Right renal pelvis (tissue), 4 donors: Measurements from ENCODE around the gene VMO1. TPM values are rescaled to one million over a fixed set of nuclear protein-coding genes. Genes with fewer than 3 reads are reported as not detected.
A peak's percentile ranks its signal among the peaks of the same experiment; 100 is the strongest.

Experiments
- DNase-seq, 4 donors: peaks; one replicate each; pipeline ENCODE4 v3.0.0-alpha.2; 2013; ENCODE audit warnings: low read depth in 4 of 4, low spot score in 3 of 4, missing footprints in 1 of 4
- polyA plus RNA-seq, 4 donors: library from polyadenylated mRNA; unstranded; fragments of 120-200 nt; gene quantifications; one replicate each; pipeline ENCODE4 v1.2.1, GENCODE V29; 2013; ENCODE audit not compliant: insufficient read length in 4 of 4

Gene VMO1
- polyA plus RNA-seq, 4 donors, result 0.31 to 1.1 (median 0.42) TPM

DNA sequence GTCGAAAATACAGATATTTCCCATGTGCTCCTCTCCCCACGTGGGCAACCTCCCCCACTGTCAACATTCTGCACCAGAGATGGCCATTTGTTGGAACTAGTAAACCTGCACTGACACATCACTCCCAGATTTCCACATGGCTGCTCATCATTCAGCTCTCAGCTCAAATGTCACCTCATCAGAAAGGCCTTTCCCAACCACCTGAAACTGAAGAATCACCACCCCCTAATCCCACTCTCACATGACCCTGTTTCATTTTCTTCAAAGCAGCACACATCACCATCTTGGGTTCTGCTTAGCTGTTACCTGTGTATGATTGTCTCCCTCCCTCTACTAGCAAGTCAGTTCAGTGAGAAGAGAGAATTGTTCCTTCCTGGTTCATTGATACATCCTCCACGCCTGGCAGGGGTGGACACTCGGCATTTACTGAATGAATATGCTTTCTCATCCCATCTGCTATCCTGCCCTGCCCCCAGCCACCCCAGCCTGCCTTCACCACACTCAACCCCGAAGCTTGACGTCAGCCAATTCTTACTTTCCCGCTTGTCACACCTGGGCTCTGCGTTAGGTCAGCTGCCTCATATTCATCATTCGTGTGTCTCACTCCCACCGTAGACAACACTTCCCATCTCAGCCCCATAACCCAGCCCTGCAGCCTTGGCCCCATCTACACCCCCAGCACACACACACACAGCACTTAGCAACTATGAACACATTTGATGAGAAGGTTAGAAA lies 14.5 kb upstream of the VMO1 start:
- no peak for DNase-seq

DNA sequence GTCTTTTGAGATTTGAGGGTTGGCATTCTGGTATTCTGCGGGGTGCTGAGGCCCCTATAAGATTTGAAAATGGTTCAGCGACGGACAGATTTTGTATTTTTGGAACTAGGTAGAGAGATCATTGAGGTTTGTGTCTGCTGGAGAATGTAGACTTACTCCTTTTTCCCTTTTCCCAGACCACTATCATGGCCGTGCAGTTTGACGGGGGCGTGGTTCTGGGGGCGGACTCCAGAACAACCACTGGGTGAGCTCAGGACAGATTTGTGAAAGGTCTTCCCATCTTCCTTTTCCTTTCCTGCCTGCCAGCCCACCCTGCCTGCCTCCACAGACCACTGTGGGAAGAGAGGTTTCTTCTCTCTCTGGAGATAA lies 10.4 kb upstream of the VMO1 start:
- no peak for DNase-seq

DNA sequence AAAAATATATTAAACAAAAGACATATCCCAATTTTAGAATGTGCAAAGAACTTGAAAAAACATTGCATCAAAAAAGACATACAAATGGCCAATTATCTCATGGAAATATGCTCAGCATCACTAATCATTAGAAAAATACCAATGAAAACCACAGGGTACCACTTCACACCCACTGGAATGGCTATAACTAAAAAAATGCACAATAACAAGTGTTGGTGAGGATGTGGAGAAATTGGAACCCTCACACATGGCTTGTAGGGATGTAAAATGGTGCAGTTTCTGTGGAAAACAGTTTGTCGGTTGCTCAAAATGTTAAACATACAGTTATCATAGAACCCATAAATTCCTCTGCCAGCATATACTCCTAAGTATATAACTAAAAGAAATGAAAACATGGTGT lies 9.0 kb upstream of the VMO1 start:
- DNase-seq, result no peak

DNA sequence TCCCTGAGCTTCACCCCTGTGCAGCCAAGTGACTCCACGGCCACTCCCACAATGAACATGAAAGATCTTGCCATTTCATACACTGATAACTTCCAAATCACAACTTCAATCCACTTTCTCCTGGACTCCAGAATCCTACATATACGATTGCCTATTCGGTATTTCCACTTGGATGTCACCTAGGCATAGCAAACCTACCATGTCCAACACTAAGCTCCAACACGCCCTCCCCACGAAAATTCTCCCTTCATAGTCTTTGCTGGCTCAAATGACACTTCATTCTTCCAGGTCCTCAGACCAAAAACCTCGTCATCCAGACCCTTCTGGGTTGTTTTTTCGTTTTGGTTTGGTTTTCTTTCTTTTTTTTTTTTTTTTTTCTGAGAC lies 4.5 kb upstream of the VMO1 start:
- no peak for DNase-seq

DNA sequence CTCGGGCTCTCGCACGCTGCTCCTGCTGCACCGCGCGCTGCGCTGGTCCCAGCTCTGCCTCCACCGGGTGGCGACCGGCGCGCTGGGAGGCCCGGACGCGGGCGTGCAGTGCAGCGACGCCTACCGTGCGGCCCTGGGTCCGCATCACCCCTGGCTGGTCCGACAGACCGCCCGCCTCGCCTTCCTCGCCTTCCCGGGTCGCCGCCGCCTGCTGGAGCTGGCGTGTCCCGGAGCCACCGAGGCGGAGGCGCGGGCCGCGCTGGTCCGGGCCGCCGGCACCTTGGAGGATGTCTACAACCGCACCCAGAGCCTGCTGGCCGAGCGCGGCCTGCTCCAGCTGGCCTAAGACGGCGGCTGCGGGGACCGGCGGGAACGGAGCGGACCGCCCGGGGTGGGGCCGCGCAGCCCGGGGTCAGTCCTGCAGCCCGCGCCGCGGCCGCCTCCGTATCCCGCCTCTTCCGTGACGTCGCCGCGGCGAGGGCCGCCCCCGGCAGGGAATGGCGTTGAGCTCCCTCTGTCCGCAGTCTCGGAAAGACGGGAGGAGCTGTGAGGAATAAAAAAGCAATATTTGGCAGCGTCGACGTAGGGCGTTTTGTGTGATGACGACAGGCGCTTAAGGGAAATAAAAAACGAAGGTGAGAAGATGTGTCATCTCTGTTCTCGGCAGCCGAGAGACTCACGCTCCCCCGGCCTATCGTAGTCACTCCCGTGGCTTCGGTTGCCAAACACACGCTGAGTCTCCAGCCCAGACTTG lies 4.0 kb upstream of the VMO1 start:
- peak in 3 of 4 donors; percentile 67 to 79 (median 68) for DNase-seq

DNA sequence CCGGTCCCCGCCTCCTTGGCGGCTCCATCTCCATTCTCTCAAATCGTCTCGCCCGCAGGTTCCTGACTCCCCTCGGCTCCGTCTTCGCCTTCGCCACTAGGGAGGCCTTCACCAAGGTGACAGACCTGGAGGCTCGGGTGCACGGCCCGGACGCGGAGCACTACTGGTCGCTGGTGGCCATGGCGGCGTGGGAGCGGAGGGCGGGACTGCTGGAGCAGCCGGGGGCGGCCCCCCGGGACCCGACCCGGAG lies 3.5 kb upstream of the VMO1 start:
- DNase-seq, result no peak

DNA sequence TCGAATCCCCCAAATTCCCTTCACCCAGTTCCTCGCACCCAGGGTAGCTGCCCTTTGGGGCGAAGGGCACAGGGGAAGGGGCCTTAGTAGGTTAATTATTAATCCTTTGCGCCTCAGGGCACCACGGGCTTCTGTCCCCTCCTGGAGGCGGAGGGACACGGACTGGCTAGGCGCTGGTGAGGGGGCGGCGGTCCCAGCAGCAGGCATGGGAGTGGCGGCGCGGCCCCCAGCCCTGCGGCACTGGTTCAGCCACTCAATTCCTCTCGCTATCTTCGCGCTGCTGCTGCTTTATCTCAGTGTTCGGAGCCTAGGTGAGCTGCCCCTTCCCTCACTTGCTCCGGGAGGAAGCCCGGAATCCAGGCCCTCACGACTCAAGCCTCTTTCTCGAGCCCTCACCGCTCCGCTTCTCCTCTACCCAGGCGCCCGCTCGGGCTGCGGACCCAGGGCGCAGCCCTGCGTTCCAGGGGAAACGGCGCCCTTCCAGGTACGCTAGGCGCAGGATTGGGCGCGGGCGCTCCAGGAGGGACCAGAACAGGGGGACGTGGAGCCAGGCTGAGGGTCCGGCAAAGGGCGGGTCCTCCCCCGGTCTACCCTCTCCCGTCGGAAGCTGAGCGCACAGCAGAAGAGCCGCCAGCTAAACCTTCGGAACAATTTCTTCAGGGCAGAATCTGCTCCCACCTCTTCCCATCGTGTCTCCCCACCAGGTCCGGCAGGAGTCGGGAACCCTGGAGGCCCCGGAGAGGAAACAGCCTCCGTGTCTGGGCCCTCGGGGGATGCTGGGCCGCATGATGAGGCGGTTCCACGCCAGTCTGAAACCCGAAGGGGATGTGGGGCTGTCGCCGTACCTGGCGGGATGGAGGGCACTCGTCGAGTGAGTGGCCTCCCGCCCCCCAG lies 2.9 kb upstream of the VMO1 start, which contains the start of gene GLTPD2:
Gene GLTPD2, plus strand, starts transcription at position 158 of the 894 bp plus-strand sequence. Its CDS starts 48 bp downstream, at position 206.
- no peak for DNase-seq

DNA sequence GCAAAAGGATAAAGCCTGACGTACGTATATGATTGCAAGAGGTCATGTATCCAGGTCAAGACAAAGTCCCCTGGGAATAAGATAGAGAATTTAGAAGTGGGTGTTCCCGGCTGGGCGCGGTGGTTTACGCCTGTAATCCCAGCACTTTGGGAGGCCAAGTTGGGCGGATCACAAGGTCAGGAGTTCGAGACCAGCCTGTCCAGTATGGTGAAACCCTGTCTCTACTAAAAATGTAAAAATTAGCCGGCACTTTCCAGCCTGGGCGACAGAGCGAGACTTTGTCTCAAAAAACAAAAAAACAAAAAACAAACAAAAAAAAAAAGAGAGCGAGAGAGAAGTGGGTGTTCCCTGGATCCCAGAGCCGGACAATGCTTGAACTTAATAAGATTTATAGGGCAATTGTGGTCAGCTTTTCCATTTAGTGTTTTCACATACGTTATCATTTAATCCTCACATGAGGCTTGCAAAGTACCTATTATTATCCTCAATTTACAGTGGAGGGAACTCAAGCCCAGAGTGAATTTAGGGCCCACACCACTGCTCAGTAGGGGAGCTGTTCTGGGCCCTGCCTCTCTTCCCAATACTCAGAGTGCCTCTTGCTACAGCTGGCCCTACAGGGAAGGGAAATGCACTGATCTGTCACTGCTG lies 2.1 kb upstream of the VMO1 start:
- DNase-seq, result no peak

DNA sequence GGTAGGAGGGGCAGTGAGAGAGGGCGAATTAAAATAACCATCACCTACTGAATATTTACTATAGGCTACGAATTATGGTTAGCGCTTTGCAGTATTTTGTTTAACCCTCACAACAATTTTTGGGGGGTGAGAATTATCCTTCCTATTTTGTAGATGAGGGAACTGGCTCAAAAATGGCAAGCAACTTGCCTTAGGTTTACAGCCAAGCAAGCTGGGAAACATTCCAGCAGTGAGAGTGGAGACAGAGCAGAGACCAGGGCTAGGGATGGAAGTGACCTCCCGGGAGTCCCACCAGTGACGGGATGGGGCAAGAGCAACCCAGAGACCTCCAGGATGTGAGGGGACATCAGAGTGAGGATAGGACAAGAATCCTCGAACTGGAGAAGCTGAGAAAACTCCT lies 352 bp upstream of the VMO1 start:
- no peak for DNase-seq

DNA sequence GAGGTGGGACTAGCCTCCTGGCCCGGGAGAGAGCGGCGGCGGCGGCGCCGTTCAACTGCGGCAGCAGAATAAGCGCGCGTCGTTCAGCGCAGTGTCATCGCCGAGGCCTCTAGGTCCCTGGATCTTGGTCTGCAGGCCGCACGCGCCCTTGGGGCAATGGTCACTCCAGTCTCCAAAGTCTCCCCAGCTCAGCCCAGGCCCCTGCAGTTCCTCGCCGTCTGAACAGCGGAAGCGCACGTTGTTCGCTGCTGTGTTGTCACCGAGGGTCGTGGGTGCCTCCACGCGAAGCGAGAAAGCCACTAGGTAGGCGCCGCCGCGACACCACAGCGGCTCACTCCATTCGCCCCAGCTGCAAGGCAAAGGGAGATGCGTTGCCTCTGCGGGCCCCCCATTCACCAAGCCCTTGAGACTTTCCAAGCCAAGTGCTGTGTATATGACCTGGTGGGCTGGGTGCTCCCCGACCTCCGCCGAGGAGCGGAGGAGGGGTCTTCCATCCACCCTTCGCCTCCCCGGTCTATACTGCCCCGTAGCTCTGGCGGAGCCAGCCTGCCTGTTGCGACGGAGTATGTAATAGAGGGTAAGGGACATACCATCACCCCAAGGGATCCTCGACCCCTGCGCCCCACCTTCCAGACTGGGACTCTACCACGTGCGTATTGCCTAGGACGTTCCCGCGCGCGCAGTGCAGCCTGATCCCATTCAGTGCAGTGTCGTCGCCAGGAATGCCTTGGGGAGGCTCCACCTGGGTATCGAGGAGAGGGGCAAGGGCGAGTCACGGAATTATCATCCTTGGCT lies 656 bp downstream of the VMO1 start:
- DNase-seq, result no peak

DNA sequence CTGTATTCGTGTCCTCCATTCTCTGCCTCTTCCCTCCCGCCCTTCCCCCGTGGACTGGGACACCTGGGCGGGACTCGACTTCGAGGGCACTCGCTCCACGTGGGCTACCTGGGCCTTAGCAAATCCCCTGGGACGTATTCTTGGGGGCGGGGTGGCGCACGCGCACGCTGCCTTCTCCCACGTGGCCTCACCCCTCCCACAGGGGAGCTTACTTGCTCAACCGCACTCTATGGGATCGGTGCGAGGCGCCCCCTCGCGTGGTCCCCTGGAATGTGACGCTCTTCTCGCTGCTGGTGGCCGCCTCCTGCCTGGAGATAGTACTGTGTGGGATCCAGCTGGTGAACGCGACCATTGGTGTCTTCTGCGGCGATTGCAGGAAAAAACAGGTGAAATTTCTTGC lies 3.5 kb downstream of the VMO1 start:
- no peak for DNase-seq

DNA sequence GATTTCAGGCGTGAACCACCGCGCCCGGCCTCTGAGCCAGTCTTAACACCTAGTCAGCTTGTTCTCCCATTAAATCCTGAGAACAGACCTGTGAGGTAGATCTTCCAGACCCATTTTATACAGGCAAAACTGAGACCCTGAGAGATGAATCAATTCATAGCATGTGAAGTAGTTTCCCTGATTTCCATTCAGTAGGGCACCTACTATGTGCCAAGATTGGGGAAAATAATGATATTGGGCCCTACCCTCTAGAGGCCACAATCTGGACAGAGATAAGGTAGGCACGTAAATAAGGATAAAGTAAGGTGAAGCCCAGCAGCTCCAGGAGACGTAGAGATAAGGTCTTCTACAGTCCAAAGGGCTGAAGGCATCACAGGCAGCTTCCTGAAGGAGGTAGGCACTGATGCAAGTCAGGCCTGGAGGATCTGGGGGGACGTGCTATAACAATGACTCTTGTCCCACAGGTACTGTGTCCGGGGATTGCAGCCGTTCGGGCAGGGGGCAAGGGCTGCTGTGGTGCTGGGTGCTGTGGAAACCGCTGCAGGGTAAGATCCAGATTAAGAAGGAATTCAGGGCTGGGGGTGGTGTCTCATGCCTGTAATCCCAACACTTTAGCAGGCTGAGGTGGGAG lies 5.7 kb downstream of the VMO1 start:
- DNase-seq, result no peak

DNA sequence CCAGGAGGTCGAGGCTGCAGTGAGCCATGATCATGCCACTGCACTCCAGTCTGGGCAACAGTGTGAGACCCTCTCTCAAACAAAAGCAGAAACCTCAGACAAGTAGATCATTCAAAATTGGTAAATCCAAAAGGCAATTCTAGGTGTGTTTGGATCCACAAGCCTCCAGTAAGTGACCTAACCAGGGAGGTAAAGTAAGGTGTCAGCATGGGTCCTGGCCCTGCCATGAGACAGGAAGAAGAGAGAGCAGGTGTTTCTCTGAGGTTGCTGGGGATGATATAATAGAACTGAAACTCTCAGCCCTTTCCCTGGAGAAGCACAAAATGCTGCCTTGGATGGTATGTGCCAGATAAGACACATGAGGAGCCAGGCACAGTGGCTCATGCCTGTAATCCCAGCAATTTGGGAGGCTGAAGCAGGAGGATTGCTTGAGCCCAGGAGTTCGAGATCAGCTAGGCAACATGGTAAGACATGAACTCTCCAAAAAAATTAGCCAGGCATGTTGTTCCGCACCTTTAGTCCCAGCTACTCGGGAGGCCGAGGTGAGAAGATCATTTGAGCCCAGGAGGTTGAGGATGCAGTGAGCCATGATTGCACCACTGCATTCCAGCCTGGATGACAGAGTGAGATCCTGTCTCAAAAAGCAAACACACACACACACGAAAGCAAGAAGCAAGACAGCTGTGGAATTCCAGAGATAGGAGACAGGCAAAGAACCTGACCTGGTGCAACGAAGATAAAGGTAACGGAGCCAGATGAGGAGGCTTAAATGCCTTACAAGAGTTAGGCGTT lies 8.0 kb downstream of the VMO1 start:
- DNase-seq, result no peak

DNA sequence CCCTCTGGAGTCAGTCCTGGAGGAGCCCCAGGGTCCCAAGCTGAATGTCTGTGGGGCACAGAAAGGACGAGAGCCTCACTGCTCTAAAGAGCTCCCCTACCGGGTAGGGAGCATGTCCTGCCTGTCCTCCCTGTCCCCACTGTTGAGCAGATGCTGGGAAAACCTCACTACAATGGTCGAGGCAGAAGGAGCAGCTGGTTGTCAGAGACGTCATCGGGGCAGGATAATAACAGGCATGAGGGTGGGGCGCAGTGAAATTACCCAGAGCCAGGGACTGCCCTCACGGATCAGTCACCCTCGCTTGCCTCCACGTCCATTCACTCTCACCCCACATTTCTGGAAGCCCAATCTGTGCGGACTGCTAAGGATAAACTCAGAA lies 13.9 kb downstream of the VMO1 start:
- no peak for DNase-seq

DNA sequence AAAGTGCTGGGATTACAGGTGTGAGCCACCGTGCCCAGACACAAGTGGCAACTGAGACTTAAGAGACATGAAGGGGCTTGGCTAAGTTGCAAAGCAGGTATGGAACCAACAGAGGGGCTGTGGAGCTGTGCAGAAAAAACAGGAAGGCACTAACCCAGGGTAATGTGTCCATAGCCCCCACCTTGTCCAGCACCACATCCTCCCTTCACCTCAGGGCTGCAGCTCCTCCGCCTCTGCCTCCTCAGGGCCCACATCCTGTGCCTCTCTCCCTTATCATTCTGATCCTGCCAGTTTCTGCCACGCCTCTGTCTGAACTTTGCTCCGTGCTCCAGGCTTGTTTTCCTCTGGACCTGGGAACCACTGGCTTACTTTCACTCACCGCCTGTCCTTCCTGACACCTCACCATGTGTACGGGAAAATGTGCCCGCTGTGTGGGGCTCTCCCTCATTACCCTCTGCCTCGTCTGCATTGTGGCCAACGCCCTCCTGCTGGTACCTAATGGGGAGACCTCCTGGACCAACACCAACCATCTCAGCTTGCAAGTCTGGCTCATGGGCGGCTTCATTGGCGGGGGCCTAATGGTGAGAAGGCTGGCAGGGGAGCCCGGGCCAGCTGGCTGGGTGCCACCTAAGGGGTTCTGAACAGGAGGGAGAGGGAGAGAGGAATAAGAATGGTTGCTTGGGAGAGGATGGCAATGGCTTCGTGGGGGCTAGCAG lies 14.5 kb downstream of the VMO1 start, which contains the start of gene TM4SF5:
Gene TM4SF5, plus strand, starts transcription at position 368 of the 716 bp plus-strand sequence. Its CDS starts 37 bp downstream, at position 405.
- DNase-seq, result no peak

DNA sequence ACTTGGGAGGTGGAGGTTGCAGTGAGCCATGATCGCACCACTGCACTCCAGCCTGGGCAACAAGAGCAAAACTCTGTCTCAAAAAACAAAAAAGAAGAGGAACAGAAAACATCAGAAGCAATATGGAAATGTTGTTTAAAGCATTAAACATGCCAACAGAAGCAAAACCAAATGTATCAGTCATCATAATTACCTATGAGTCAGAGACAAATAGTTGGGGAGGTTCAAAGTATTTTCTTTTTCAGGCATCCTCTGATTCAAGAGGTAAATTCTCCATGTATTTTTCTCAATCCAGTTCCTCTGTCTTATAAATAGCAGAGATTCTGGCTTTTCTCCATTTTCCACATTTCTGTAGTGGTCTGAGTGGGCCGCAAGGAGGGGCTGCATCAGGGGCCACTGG lies 16.5 kb downstream of the VMO1 start:
- no peak for DNase-seq

DNA sequence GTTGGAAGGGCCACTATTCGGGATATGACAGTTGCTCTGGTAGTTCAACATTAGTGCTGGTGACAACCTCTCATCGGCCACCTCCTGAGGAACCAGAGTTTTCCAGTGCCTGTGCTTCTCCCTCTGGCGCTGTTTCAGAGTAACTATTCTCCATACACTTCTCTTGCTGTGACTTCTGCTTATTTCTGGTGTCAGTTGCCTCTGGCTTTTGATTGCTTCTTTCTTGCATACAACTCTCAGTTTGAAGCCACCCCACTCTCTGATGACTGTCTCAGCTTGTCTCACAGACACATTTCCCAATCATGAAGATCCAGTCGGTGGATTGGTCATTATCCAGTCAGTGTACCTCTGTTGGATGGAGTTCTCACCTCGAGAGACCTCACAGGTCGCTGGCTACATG lies 17.9 kb downstream of the VMO1 start:
- DNase-seq, result no peak

DNA sequence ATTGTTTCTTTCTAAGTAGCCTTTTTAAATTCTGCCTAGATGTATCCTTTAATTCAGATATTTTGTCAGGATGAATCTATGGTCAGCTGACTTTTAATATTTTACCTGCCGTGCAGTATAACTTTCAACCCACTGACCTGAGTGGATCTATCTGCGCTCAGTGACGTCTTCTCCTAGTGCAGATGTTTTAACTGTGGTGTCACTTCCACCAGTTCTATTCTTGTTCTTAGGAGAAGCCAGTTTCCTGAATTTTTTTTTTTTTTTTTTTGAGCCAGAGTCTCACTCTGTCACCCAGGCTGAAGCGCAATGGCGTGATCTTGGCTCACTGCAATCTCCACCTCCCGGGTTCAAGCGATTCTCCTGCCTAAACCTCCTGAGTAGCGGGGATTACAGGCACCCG lies 19.4 kb downstream of the VMO1 start:
- no peak for DNase-seq
